ENCODE measurements around the gene NPDC1.

Gene NPDC1

GRCh38 chr9:137023583-137023991 is 22.4 kb downstream of the NPDC1 start:
- Histone ChIP-seq H3K27ac (ENCODE audit: low read length) (no peak overlapping the region), H3K36me3 (replicated peaks; ENCODE audit: insufficient read depth, low read length) (no peaks in the 10 kb centered on the region), H3K79me2 (ENCODE audit: low read length) (no peaks in the 10 kb centered on the region), H3K9ac (ENCODE audit: low read length) (no peak overlapping the region), H3K4me3 (ENCODE audit: low read length) (no peak overlapping the region), H3F3A (ENCODE audit: insufficient read depth, low read length) (no peaks in the 10 kb centered on the region; the same call in 1 of the 2 replicates), H4K20me1 (ENCODE audit: insufficient read depth, low read length) (no peaks in the 10 kb centered on the region), H2AFZ (ENCODE audit: low read length) (no peak overlapping the region), H3K4me1 (ENCODE audit: low read length) (peaks cover 4% of the 10 kb centered on the region; the same call in 1 of the 2 replicates), H3K27me3 (replicated peaks; ENCODE audit: insufficient read depth, low read length) (peaks cover 48% of the 10 kb centered on the region), H3K4me2 (ENCODE audit: low read depth, low read length) (no peak overlapping the region), H3K9me3 (replicated peaks; ENCODE audit: insufficient read depth, low read length) (no peaks in the 10 kb centered on the region), H3K9me2 (replicated peaks; ENCODE audit: insufficient read depth, low read length) (no peaks in the 10 kb centered on the region)
- TF ChIP-seq EZH2phosphoT487 (IDR thresholded peaks at IDR 0.05; ENCODE audit: low read length) = no peak
- TF ChIP-seq EZH2 (optimal IDR thresholded peaks at IDR 0.05; ENCODE audit: low read depth, low read length) = no peak
- TF ChIP-seq CTCF (IDR thresholded peaks at IDR 0.05; ENCODE audit: low read length) = no peak
- no peak for DNase-seq

DNA sequence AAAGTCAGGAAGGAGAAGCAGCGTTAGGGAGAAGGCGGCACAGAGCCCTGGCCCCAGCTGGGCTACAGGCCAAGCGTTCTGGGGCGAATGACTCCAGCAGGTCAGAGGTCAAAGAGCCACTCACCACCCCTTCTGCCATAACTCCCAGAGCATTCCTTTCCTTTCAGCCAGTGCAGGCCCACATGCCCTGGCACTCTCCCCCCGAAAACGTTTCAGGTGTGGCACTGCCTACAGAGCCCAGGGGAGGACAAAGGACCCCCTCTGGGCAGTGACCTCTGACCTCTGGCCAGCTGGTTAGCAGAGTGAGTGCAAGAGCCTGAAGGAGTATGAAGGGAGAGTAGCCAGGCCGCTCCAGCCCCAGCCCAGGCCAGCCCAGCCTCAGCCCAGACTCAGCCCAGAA is 22.8 kb downstream of the NPDC1 start:
- no peak for DNase-seq
- H4K20me1 ChIP-seq (ENCODE audit: insufficient read depth, low read length) = no peaks in the 10 kb centered on the region
- peaks cover 4% of the 10 kb centered on the region; the same call in 1 of the 2 replicates for H3K4me1 ChIP-seq (ENCODE audit: low read length)
- peaks cover 48% of the 10 kb centered on the region for H3K27me3 ChIP-seq (replicated peaks; ENCODE audit: insufficient read depth, low read length)
- TF ChIP-seq CTCF (IDR thresholded peaks at IDR 0.05; ENCODE audit: low read length) (no peak), EZH2 (optimal IDR thresholded peaks at IDR 0.05; ENCODE audit: low read depth, low read length) (no peak), EZH2phosphoT487 (IDR thresholded peaks at IDR 0.05; ENCODE audit: low read length) (no peak)
- no peaks in the 10 kb centered on the region for H3K36me3 ChIP-seq (replicated peaks; ENCODE audit: insufficient read depth, low read length)
- H3F3A ChIP-seq (ENCODE audit: insufficient read depth, low read length) = no peaks in the 10 kb centered on the region
- H3K27ac ChIP-seq (ENCODE audit: low read length) = no peak overlapping the region
- no peaks in the 10 kb centered on the region for H3K9me2 ChIP-seq (replicated peaks; ENCODE audit: insufficient read depth, low read length)
- no peaks in the 10 kb centered on the region for H3K9me3 ChIP-seq (replicated peaks; ENCODE audit: insufficient read depth, low read length)
- no peaks in the 10 kb centered on the region for H3K79me2 ChIP-seq (ENCODE audit: low read length)
- no peak overlapping the region for H3K4me3 ChIP-seq (ENCODE audit: low read length)
- no peak overlapping the region for H2AFZ ChIP-seq (ENCODE audit: low read length)
- H3K9ac ChIP-seq (ENCODE audit: low read length) = no peak overlapping the region
- H3K4me2 ChIP-seq (ENCODE audit: low read depth, low read length) = no peak overlapping the region

GRCh38 chr9:137022662-137023008 is 23.3 kb downstream of the NPDC1 start:
- Histone ChIP-seq H3K27ac (ENCODE audit: low read length) (no peak overlapping the region), H3F3A (ENCODE audit: insufficient read depth, low read length) (no peaks in the 10 kb centered on the region), H3K9me2 (replicated peaks; ENCODE audit: insufficient read depth, low read length) (no peaks in the 10 kb centered on the region), H3K9me3 (replicated peaks; ENCODE audit: insufficient read depth, low read length) (no peaks in the 10 kb centered on the region), H4K20me1 (ENCODE audit: insufficient read depth, low read length) (no peaks in the 10 kb centered on the region), H3K4me1 (ENCODE audit: low read length) (peaks cover 4% of the 10 kb centered on the region; the same call in 1 of the 2 replicates), H2AFZ (ENCODE audit: low read length) (no peak overlapping the region), H3K9ac (ENCODE audit: low read length) (no peak overlapping the region), H3K4me3 (ENCODE audit: low read length) (no peak overlapping the region), H3K36me3 (replicated peaks; ENCODE audit: insufficient read depth, low read length) (no peaks in the 10 kb centered on the region), H3K27me3 (replicated peaks; ENCODE audit: insufficient read depth, low read length) (peaks cover 48% of the 10 kb centered on the region), H3K79me2 (ENCODE audit: low read length) (no peaks in the 10 kb centered on the region), H3K4me2 (ENCODE audit: low read depth, low read length) (no peak overlapping the region)
- no peak for DNase-seq
- TF ChIP-seq EZH2 (optimal IDR thresholded peaks at IDR 0.05; ENCODE audit: low read depth, low read length) = no peak
- TF ChIP-seq CTCF (IDR thresholded peaks at IDR 0.05; ENCODE audit: low read length) = no peak
- TF ChIP-seq EZH2phosphoT487 (IDR thresholded peaks at IDR 0.05; ENCODE audit: low read length) = no peak
